HEK293T (cell line): ENCODE measurements around the gene GRIA4.

Experiments used
- BHLHE40 ChIP-seq: fragments of 450-650 bp; IDR thresholded peaks from 2 replicates; pipeline ENCODE4 v1.6.1; 2016; ENCODE audit warnings: mild to moderate bottlenecking, moderate library complexity, borderline replicate concordance
- CTBP1 ChIP-seq: fragments of 450-650 bp; IDR thresholded peaks from 2 replicates; pipeline ENCODE4 v1.6.1; 2016; ENCODE audit warnings: borderline replicate concordance
- ELF4 ChIP-seq: fragments of 450-650 bp; IDR thresholded peaks from 2 replicates; pipeline ENCODE4 v1.6.1; 2017; ENCODE audit warnings: antibody characterized with exemption
- FOXA1 ChIP-seq: fragments of 450-650 bp; IDR thresholded peaks from 2 replicates; pipeline ENCODE4 v1.6.1; 2016; ENCODE audit warnings: mild to moderate bottlenecking
- FOXK2 ChIP-seq: fragments of 450-650 bp; IDR thresholded peaks from 2 replicates; pipeline ENCODE4 v1.6.1; 2016; ENCODE audit warnings: mild to moderate bottlenecking
- FOXM1 ChIP-seq: fragments of 450-650 bp; IDR thresholded peaks from 2 replicates; pipeline ENCODE4 v1.6.1; 2017; ENCODE audit warnings: mild to moderate bottlenecking, borderline replicate concordance
- HDGF ChIP-seq: fragments of 450-650 bp; IDR thresholded peaks from 2 replicates; pipeline ENCODE4 v1.6.1; 2017; ENCODE audit warnings: antibody characterized with exemption, borderline replicate concordance
- SP1 ChIP-seq: fragments of 450-650 bp; IDR thresholded peaks from 2 replicates; pipeline ENCODE4 v1.6.1; 2017
- SUZ12 ChIP-seq: fragments of 450-650 bp; IDR thresholded peaks from 2 replicates; pipeline ENCODE4 v1.6.1; 2016; ENCODE audit warnings: mild to moderate bottlenecking
- TARDBP ChIP-seq: fragments of 450-650 bp; IDR thresholded peaks from 2 replicates; pipeline ENCODE4 v1.6.1; 2016

DNA sequence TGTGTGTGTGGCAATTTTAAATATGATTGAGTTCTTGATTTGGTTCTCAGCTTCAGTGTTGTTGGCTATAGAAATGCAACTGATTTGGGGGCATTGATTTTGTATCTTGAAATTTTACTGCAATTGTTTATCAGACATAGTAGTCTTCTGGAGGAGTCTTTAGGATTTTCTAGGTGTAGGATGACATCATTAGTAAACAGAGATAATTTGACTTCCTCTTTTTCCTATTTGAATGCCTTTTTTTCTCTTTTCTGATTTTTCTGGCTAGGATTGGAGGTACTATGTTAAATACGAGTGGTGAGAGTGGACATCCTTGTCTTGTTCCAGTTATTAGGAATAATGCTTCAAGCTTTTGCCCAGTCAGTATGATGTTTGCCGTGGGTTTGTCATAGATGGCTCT is 287.3 kb downstream of the GRIA4 start:
- TF ChIP-seq SUZ12 (no peak), FOXM1 (no peak), FOXA1 (no peak), SP1 (no peak), HDGF (no peak), FOXK2 (no peak), CTBP1 (no peak), TARDBP (no peak), ELF4 (no peak), BHLHE40 (no peak)
